Aorta (tissue), 4 donors: ENCODE measurements around the gene OR51B2. TPM values are rescaled to one million over a fixed set of nuclear protein-coding genes. Genes with fewer than 3 reads are reported as not detected.

Experiments
- polyA plus RNA-seq, 2 donors: library from polyadenylated mRNA; stranded (reverse); fragments of 200-250 nt; gene quantifications; one replicate each; pipeline ENCODE4 v1.2.3, GENCODE V29; 2013
- total RNA-seq, 2 donors: library from RNA; stranded (reverse); fragmentation: NEBNext Ultra II Directional; extraction: Animal tissue kit (Norgen Biotek cat#: 25700); gene quantifications; one replicate each; pipeline ENCODE4 v1.2.1, GENCODE V29; 2021
- donor health status: healthy with polysubstance abuse.
- donor health status: Bipolar disorder and iron deficiency.
- donor health status: DM: no; HTN: no; CAD: no.
- donor health status: DM: yes; HTN: yes; CAD: no.

The OR51B2 gene
- total and polyA plus RNA-seq, 4 donors, result not detected

Other genes with a start within 250 kb of the OR51B2 start
- gene OR52A5, start 185.9 kb downstream of the OR51B2 start, total RNA-seq, result not detected
- not detected for gene OR52A5, start 185.9 kb downstream of the OR51B2 start, polyA plus RNA-seq
- gene OR52A1, start 169.5 kb downstream of the OR51B2 start, total RNA-seq, result not detected
- not detected for gene OR52A1, start 169.5 kb downstream of the OR51B2 start, polyA plus RNA-seq
- not detected for gene OR51V1, start 123.6 kb downstream of the OR51B2 start, total RNA-seq
- gene OR51V1, start 123.6 kb downstream of the OR51B2 start, polyA plus RNA-seq, result not detected
- gene HBB, start 97.2 kb downstream of the OR51B2 start, total RNA-seq, result 1,000 to 10,000 TPM in 1 of 2 donors, 100 to 1,000 TPM in 1; 649 to 2,087 TPM
- gene HBB, start 97.2 kb downstream of the OR51B2 start, polyA plus RNA-seq, result 10 to 100 TPM; 12.6 to 26.3 TPM
- 1 to 10 TPM in 1 of 2 donors, not detected in 1; 8.4 TPM for gene HBD, start 89.8 kb downstream of the OR51B2 start, total RNA-seq
- not detected for gene HBD, start 89.8 kb downstream of the OR51B2 start, polyA plus RNA-seq
- not detected for gene HBG1, start 74.4 kb downstream of the OR51B2 start, total RNA-seq
- not detected for gene HBG1, start 74.4 kb downstream of the OR51B2 start, polyA plus RNA-seq
- under 1 TPM in 1 of 2 donors, not detected in 1; 0.78 TPM for gene HBG2, start 69.5 kb downstream of the OR51B2 start, total RNA-seq
- under 1 TPM in 1 of 2 donors, not detected in 1; 0.23 TPM for gene HBG2, start 69.5 kb downstream of the OR51B2 start, polyA plus RNA-seq
- gene HBE1, start 54.4 kb downstream of the OR51B2 start, total RNA-seq, result not detected
- gene HBE1, start 54.4 kb downstream of the OR51B2 start, polyA plus RNA-seq, result not detected
- gene OR51B4, start 22.4 kb downstream of the OR51B2 start, total RNA-seq, result not detected
- not detected for gene OR51B4, start 22.4 kb downstream of the OR51B2 start, polyA plus RNA-seq
- gene OR51B5, start 19.2 kb upstream of the OR51B2 start, total RNA-seq, result 1 to 10 TPM in 1 of 2 donors, under 1 TPM in 1; 0.71 to 1.2 TPM
- not detected for gene OR51B5, start 19.2 kb upstream of the OR51B2 start, polyA plus RNA-seq
- gene OR51B6, start 27.2 kb upstream of the OR51B2 start, total RNA-seq, result not detected
- gene OR51B6, start 27.2 kb upstream of the OR51B2 start, polyA plus RNA-seq, result not detected
- gene OR51M1, start 59.5 kb upstream of the OR51B2 start, total RNA-seq, result not detected
- not detected for gene OR51M1, start 59.5 kb upstream of the OR51B2 start, polyA plus RNA-seq
- gene OR51Q1, start 97.8 kb upstream of the OR51B2 start, total RNA-seq, result not detected
- gene OR51Q1, start 97.8 kb upstream of the OR51B2 start, polyA plus RNA-seq, result 1 to 10 TPM in 1 of 2 donors, not detected in 1; 1.4 TPM
- gene OR51I1, start 117.2 kb upstream of the OR51B2 start, total RNA-seq, result under 1 TPM; 0.42 to 0.49 TPM
- gene OR51I1, start 117.2 kb upstream of the OR51B2 start, polyA plus RNA-seq, result not detected
- not detected for gene OR51I2, start 125.0 kb upstream of the OR51B2 start, total RNA-seq
- not detected for gene OR51I2, start 125.0 kb upstream of the OR51B2 start, polyA plus RNA-seq
- not detected for gene OR52D1, start 164.4 kb upstream of the OR51B2 start, total RNA-seq
- not detected for gene OR52D1, start 164.4 kb upstream of the OR51B2 start, polyA plus RNA-seq
- gene UBQLN3, start 185.7 kb upstream of the OR51B2 start, total RNA-seq, result under 1 TPM; 0.71 to 0.99 TPM
- not detected for gene UBQLN3, start 185.7 kb upstream of the OR51B2 start, polyA plus RNA-seq
- gene UBQLNL, start 192.4 kb upstream of the OR51B2 start, total RNA-seq, result 1 to 10 TPM in 1 of 2 donors, under 1 TPM in 1; 0.88 to 1.3 TPM
- 1 to 10 TPM in 1 of 2 donors, not detected in 1; 1.6 TPM for gene UBQLNL, start 192.4 kb upstream of the OR51B2 start, polyA plus RNA-seq
- under 1 TPM; 0.78 to 0.96 TPM for gene OR52H1, start 224.2 kb upstream of the OR51B2 start, total RNA-seq
- gene OR52H1, start 224.2 kb upstream of the OR51B2 start, polyA plus RNA-seq, result not detected